Measurements from ENCODE around the gene KRT38. TPM values are rescaled to one million over a fixed set of nuclear protein-coding genes. Genes with fewer than 3 reads are reported as not detected.

Gene KRT38
- total RNA-seq, 1 donor from 2014 or later = not detected

DNA sequence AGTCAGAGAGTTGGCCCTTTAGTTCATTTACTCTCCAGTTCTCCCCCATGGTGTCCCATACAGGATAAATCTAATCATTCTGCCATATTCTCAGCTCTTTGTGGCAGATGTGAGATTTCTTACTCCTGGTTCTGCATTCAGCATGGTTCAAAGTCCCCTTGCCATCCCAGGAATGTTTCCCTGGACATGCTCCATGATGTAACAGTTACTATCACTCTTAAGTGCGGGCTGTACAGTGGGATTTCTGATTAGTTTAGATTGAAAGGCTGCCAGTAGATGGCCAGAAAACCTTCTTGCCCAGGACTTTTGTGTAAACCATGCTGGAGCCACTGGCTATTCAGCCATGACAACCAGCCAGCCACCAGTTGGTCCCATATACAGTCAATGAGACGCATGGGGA, 26.8 kb downstream of the KRT38 start:
- Histone ChIP-seq H4K20me1 (ENCODE audit: low read depth) (no peaks in the 10 kb centered on the region), H3K27me3 (no peaks in the 10 kb centered on the region), H3K79me2 (ENCODE audit: low read depth) (no peaks in the 10 kb centered on the region), H3K9me3 (ENCODE audit: low read depth) (no peaks in the 10 kb centered on the region), H3F3A (ENCODE audit: low read depth) (no peaks in the 10 kb centered on the region), H3K27ac (no peak overlapping the region), H3K4me3 (no peak overlapping the region), H2AFZ (replicated peaks) (no peak overlapping the region), H3K9ac (no peak overlapping the region), H3K36me3 (no peaks in the 10 kb centered on the region), H3K4me2 (no peak overlapping the region), H3K4me1 (peaks cover 3% of the 10 kb centered on the region)
- H3K4me1 Mint-ChIP-seq = no peaks in the 10 kb centered on the region
- DNase-seq (ENCODE audit: low spot score) = no peak
- no peak for TF ChIP-seq EZH2phosphoT487 (IDR thresholded peaks at IDR 0.05)
- TF ChIP-seq EZH2 (IDR thresholded peaks at IDR 0.05) = no peak
- TF ChIP-seq CTCF (IDR thresholded peaks at IDR 0.05) = no peak
- H3K9me3 Mint-ChIP-seq = no peaks in the 10 kb centered on the region
- H3K4me3 Mint-ChIP-seq = no peak overlapping the region
- no peak overlapping the region for H3K27ac Mint-ChIP-seq
- no peaks in the 10 kb centered on the region for H3K36me3 Mint-ChIP-seq
- H3K27me3 Mint-ChIP-seq (ENCODE audit: insufficient read depth, low read depth) = no peaks in the 10 kb centered on the region

- Mint-ChIP-seq H3K27ac (no peak overlapping the region), H3K4me1 (no peaks in the 10 kb centered on the region)
Measured at GRCh38 chr17:41413353-41413957, 27.3 kb downstream of the KRT38 start.

DNA sequence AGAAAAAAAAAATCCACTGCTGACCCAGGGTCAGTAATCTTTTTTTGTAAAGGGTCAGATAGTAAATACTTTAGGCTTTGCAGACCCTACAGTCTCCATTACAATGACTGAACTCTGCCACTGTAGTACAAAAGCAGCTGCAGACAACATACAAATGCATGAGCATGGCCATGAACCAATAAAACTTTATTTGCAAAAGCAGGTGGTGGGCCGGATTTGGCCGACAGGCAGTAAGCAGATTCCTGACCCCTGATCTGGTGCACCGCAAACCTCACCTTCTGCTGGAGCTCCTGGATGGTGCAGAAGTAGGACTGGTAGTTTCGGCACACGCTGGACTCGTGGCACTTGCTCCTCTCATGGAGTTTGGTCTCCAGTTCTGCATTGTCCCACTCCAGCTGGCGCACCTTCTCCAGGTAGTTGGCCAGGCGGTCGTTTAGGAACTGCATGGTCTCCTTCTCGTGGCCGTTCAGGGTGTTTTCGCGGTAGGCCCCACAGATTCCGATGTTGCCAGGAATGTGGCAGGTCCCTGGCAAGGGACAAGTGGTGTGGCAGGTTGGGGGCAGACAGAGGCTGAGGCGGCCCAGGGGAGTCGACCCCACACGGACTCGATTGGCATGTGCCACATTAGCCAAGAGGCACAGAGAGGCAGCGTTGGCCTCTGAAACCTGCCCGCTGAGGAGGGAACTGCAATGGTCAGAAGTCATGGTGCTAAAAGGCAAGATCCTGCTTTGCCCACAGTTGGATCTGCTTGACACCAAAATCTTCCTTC, 29.5 kb downstream of the KRT38 start:
- H3K36me3 ChIP-seq = no peaks in the 10 kb centered on the region
- no peak for DNase-seq (ENCODE audit: low spot score)
- peaks cover 3% of the 10 kb centered on the region for H3K4me1 ChIP-seq
- no peaks in the 10 kb centered on the region for H3K9me3 Mint-ChIP-seq
- H3K27me3 Mint-ChIP-seq (ENCODE audit: insufficient read depth, low read depth) = no peaks in the 10 kb centered on the region
- TF ChIP-seq EZH2phosphoT487 (IDR thresholded peaks at IDR 0.05) (no peak), CTCF (IDR thresholded peaks at IDR 0.05) (no peak), EZH2 (IDR thresholded peaks at IDR 0.05) (no peak)
- no peak overlapping the region for H3K27ac Mint-ChIP-seq
- H3F3A ChIP-seq (ENCODE audit: low read depth) = no peaks in the 10 kb centered on the region
- H3K4me2 ChIP-seq = no peak overlapping the region
- H3K4me3 ChIP-seq = no peak overlapping the region
- H3K79me2 ChIP-seq (ENCODE audit: low read depth) = no peaks in the 10 kb centered on the region
- no peak overlapping the region for H3K27ac ChIP-seq
- no peak overlapping the region for H3K9ac ChIP-seq
- no peaks in the 10 kb centered on the region for H3K36me3 Mint-ChIP-seq
- no peaks in the 10 kb centered on the region for H3K27me3 ChIP-seq
- H4K20me1 ChIP-seq (ENCODE audit: low read depth) = no peaks in the 10 kb centered on the region
- no peaks in the 10 kb centered on the region for H3K4me1 Mint-ChIP-seq
- H3K9me3 ChIP-seq (ENCODE audit: low read depth) = no peaks in the 10 kb centered on the region
- no peak overlapping the region for H2AFZ ChIP-seq (replicated peaks)
- no peak overlapping the region for H3K4me3 Mint-ChIP-seq

More at GRCh38 chr17:41413353-41413957, 27.3 kb downstream of the KRT38 start:
- no peaks in the 10 kb centered on the region for H4K20me1 ChIP-seq (ENCODE audit: low read depth)
- no peaks in the 10 kb centered on the region for H3K36me3 Mint-ChIP-seq
- no peaks in the 10 kb centered on the region for H3K36me3 ChIP-seq
- no peak overlapping the region for H2AFZ ChIP-seq (replicated peaks)
- H3K4me2 ChIP-seq = no peak overlapping the region
- no peak for TF ChIP-seq EZH2phosphoT487 (IDR thresholded peaks at IDR 0.05)
- no peak for TF ChIP-seq CTCF (IDR thresholded peaks at IDR 0.05)
- no peak for TF ChIP-seq EZH2 (IDR thresholded peaks at IDR 0.05)
- no peaks in the 10 kb centered on the region for H3K9me3 Mint-ChIP-seq
- H3K9me3 ChIP-seq (ENCODE audit: low read depth) = no peaks in the 10 kb centered on the region
- H3K79me2 ChIP-seq (ENCODE audit: low read depth) = no peaks in the 10 kb centered on the region
- H3K27me3 ChIP-seq = no peaks in the 10 kb centered on the region
- no peaks in the 10 kb centered on the region for H3F3A ChIP-seq (ENCODE audit: low read depth)
- H3K4me3 Mint-ChIP-seq = no peak overlapping the region
- H3K9ac ChIP-seq = no peak overlapping the region
- no peak overlapping the region for H3K4me3 ChIP-seq
- H3K27me3 Mint-ChIP-seq (ENCODE audit: insufficient read depth, low read depth) = no peaks in the 10 kb centered on the region
- peaks cover 3% of the 10 kb centered on the region for H3K4me1 ChIP-seq
- no peak overlapping the region for H3K27ac ChIP-seq
- peak; percentile 21 for DNase-seq (ENCODE audit: low spot score)

Measured in neural progenitor cell (in vitro differentiated cells).